K562 (cell line): ENCODE results near the gene ITPA. TPM values are rescaled to one million over a fixed set of nuclear protein-coding genes. Genes with fewer than 3 reads are reported as not detected.
A peak's percentile ranks its signal among the peaks of the same experiment; 100 is the strongest.

Experiments used
- ATAC-seq: fragments of 200-7000 bp; cut with Tn5 transposase; 3 replicates; pipeline ENCODE4 v1.9.1; 2020; ENCODE audit warnings: moderate library complexity
- BruUV-seq: library from RNA; stranded (reverse); fragments of 400-500 nt; replicated peaks from 2 replicates; lab custom pipeline; 2021; lab: Mats Ljungman, UMichigan
- CTCF ChIA-PET: fragments of 300-600 bp; formaldehyde crosslinking; extraction: SDS; loops from one replicate; lab custom pipeline; 2021; ENCODE audit warnings: low intra/inter-chr PET ratio; lab: Yijun Ruan, JAX
- POLR2A ChIA-PET: fragments of 300-600, 350-650 bp; sonication (Branson Sonifier 250); formaldehyde crosslinking; extraction: SDS; loops from one replicate; lab custom pipeline; 2021; ENCODE audit warnings: antibody characterized with exemption, inconsistent platforms; lab: Yijun Ruan, JAX
- DNase-seq, 4 experiments: peaks; one replicate each; pipeline versions ENCODE4 v3.0.0 to v3.0.0-alpha.2; 2011 to 2018; ENCODE audit warnings: low spot score in 3 of 4, mixed read lengths in 3 of 4; ENCODE audit errors: extremely low read depth in 1 of 4
- FAIRE-seq: peaks from 2 replicates; lab custom pipeline; 2011; peaks lifted over from hg19 to GRCh38; lab: Jason Lieb, UNC
- H2AFZ ChIP-seq: 2 replicates; pipeline ENCODE4 v1.6.0; 2011; ENCODE audit warnings: low read depth, low read length, control low read depth, inconsistent platforms
- H3K27ac ChIP-seq: fragments of 200-600 bp; 3 replicates; pipeline ENCODE4 v1.8.0; 2011; ENCODE audit warnings: low read depth, mild to moderate bottlenecking, control low read depth, inconsistent platforms, low read length, moderate library complexity, mixed read lengths; ENCODE audit errors: extremely low read depth
- H3K27me3 ChIP-seq, 2 experiments: fragments of 300-600 bp in 1 of 2; 2 replicates in 1 of 2; 3 replicates in 1 of 2; pipeline versions ENCODE4 v1.6.0 to v1.8.0; 2011; ENCODE audit warnings: inconsistent platforms in 2 of 2, low read length in 2 of 2, mild to moderate bottlenecking in 1 of 2, mixed read lengths in 1 of 2, moderate library complexity in 1 of 2; ENCODE audit not compliant: control insufficient read depth in 2 of 2, insufficient read depth in 2 of 2
- H3K36me3 ChIP-seq: fragments of 300-600 bp; 3 replicates; pipeline ENCODE4 v1.8.0; 2011; ENCODE audit warnings: mild to moderate bottlenecking, low read length, inconsistent platforms; ENCODE audit not compliant: control insufficient read depth, insufficient read depth
- H3K4me1 ChIP-seq, 2 experiments: fragments of 200-600 bp in 1 of 2; replicated peaks in 1 of 2; 2 replicates in 1 of 2; 3 replicates in 1 of 2; pipeline versions ENCODE4 v1.5.1 to v1.8.0; 2011; ENCODE audit warnings: inconsistent platforms in 2 of 2, low read length in 2 of 2, mild to moderate bottlenecking in 1 of 2, mixed read lengths in 1 of 2, moderate library complexity in 1 of 2; ENCODE audit not compliant: control insufficient read depth in 2 of 2, insufficient read depth in 2 of 2
- H3K4me2 ChIP-seq: 2 replicates; pipeline ENCODE4 v1.6.1; 2011; ENCODE audit warnings: low read length, control low read depth, inconsistent platforms, mixed read lengths; ENCODE audit not compliant: insufficient read depth
- H3K4me3 ChIP-seq: fragments of 200-600 bp; sonication (generic), shearing (Covaris generic); 2 replicates; pipeline ENCODE4 v1.5.1; 2016; ENCODE audit warnings: control low read depth, inconsistent platforms
- H3K79me2 ChIP-seq: fragments of 200-600 bp; 3 replicates; pipeline ENCODE4 v1.8.0; 2011; ENCODE audit warnings: low read length, inconsistent platforms; ENCODE audit not compliant: control insufficient read depth, insufficient read depth
- H3K9ac ChIP-seq, 2 experiments: 2 replicates each; pipeline versions ENCODE4 v1.6.0 to v1.6.1; 2011; ENCODE audit warnings: low read depth in 2 of 2, low read length in 2 of 2, control low read depth in 1 of 2, inconsistent platforms in 1 of 2, mild to moderate bottlenecking in 1 of 2, mixed read lengths in 1 of 2; ENCODE audit not compliant: insufficient read depth in 1 of 2
- H3K9me1 ChIP-seq: one replicate; pipeline ENCODE4 v1.6.0; 2011; ENCODE audit warnings: inconsistent platforms, mild to moderate bottlenecking, low read length, moderate library complexity; ENCODE audit not compliant: control insufficient read depth, insufficient read depth
- H3K9me3 ChIP-seq: replicated peaks from 2 replicates; pipeline ENCODE4 v1.5.1; 2011; ENCODE audit warnings: low read depth, low read length, inconsistent platforms; ENCODE audit not compliant: control insufficient read depth, insufficient read depth
- H4K20me1 ChIP-seq: replicated peaks from 2 replicates; pipeline ENCODE4 v1.6.1; 2011; ENCODE audit warnings: low read length, inconsistent platforms, mixed read lengths; ENCODE audit not compliant: control insufficient read depth, insufficient read depth
- ETV5 ChIP-seq: sonication (generic); formaldehyde crosslinking; IDR thresholded peaks from 2 replicates; pipeline ENCODE4 v1.4.0; 2020; ENCODE audit warnings: low read depth, mild to moderate bottlenecking, missing genetic modification reagents
- NRF1 ChIP-seq, 2 experiments: fragments of 450-650 bp; IDR thresholded peaks in 1 of 2; conservative IDR thresholded peaks in 1 of 2; 2 replicates each; pipeline ENCODE4 v1.6.1; 2014; ENCODE audit warnings: mild to moderate bottlenecking in 2 of 2
- SREBF1 ChIP-seq: fragments of 150-350 bp; IDR thresholded peaks from 2 replicates; pipeline ENCODE4 v1.6.1; 2014; ENCODE audit warnings: antibody characterized with exemption, low read depth, low read length, borderline replicate concordance
- WGBS: fragments of 100-300 bp; shearing (Covaris generic); methylation state at CpG from one replicate; pipeline ENCODE4 v1.1.6; 2016; ENCODE audit warnings: low coverage, mixed read lengths; ENCODE audit not compliant: insufficient coverage; ENCODE audit errors: missing lambda C conversion rate; 5-methylcytosine and 5-hydroxymethylcytosine counted together
- in situ Hi-C: fragments of 300-500 bp; cut with MboI; formaldehyde crosslinking; loops from 4 replicates; pipeline ENCODE4 v1.15.0; 2018; ENCODE audit warnings: inconsistent platforms, mixed read lengths
- intact Hi-C: fragments of 100-400 bp; cut with micrococcal nuclease; formaldehyde crosslinking; loops from 2 replicates; pipeline ENCODE4 v1.14.2; 2022
- polyA plus RNA-seq, 8 experiments: library from polyadenylated mRNA; depleted of rRNA in 4 of 8; stranded (reverse) in 5 of 8; unstranded in 3 of 8; fragments of >200 nt; fragmentation: Nextera tagmentation in 2 of 8; fragmentation: Illumina TruSeq in 1 of 8; extraction: Ambion mirVana in 2 of 8; extraction: Trizol in 1 of 8; gene quantifications; 2 replicates each; pipeline versions ENCODE4 v1.2.1 to v1.2.3, GENCODE V29; 2011 to 2014; ENCODE audit warnings: inconsistent platforms in 1 of 8, missing spikeins in 1 of 8
- total RNA-seq, 7 experiments: library from RNA; depleted of rRNA in 6 of 7; stranded (reverse); fragments of >200 nt in 6 of 7; fragmentation: Illumina TruSeq in 2 of 7; extraction: Trizol in 2 of 7; gene quantifications; 2 replicates each; pipeline versions ENCODE4 v1.2.1 to v1.2.3, GENCODE V29; 2011 to 2021; ENCODE audit warnings: low replicate concordance in 1 of 7
- TF ChIP-seq, protein P1 (sequence below): fragments of 200-400 bp; formaldehyde crosslinking; IDR thresholded peaks from 2 replicates; pipeline ENCODE4 v1.6.1; 2017; ENCODE audit warnings: mild to moderate bottlenecking, low read depth, low read length, moderate library complexity

ITPA gene
- total and polyA plus RNA-seq, 9 of the 15 experiments (the other 6 are each of a cell fraction or from before 2014, with no cell fraction given) = 5.0 to 79.7 (median 36.7) TPM

- Histone ChIP-seq H3K9me1 (no peaks in the 10 kb centered on the region), H2AFZ (peak overlapping the region; percentile 59), H3K4me2 (peak overlapping the region; percentile 52), H3K4me3 (peak overlapping the region; percentile 43), H3K79me2 (no peaks in the 10 kb centered on the region), H3K27me3 (peaks cover 8 to 60% of the 10 kb centered on the region in 2 experiments; a peak in 3 of 5 replicates), H3K4me1 (peaks cover 0 to 26% of the 10 kb centered on the region in 2 experiments; a peak in 2 of 5 replicates), H4K20me1 (no peaks in the 10 kb centered on the region; the same call in 1 of the 2 replicates), H3K36me3 (no peaks in the 10 kb centered on the region), H3K27ac (no peak overlapping the region), H3K9ac (peak overlapping the region in 1 of 2 experiments; percentile 79; a peak in 2 of 4 replicates)
- in situ Hi-C loops = no loop called here
- CTCF ChIA-PET = no interaction called here
- POLR2A ChIA-PET = no interaction called here
- WGBS = 31% methylated on average over 9 of the region's 54 CpGs
- no TSS peak for BruUV-seq
- ATAC-seq (peak; percentile 7; the same call in 1 of the 3 replicates), FAIRE-seq (no peak)
- intact Hi-C loops = no loop called here
- TF ChIP-seq ETV5 = 0 out of 2 replicates have a peak, but pooled peaks have one; percentile 16
- TF ChIP-seq NRF1 (conservative IDR thresholded peaks at IDR 0.05 in 1 of 2, IDR thresholded peaks at IDR 0.05 in 1 of 2) = peak; percentile 32 to 41; a peak in 3 of 4 replicates
- TF ChIP-seq, protein P1, sequence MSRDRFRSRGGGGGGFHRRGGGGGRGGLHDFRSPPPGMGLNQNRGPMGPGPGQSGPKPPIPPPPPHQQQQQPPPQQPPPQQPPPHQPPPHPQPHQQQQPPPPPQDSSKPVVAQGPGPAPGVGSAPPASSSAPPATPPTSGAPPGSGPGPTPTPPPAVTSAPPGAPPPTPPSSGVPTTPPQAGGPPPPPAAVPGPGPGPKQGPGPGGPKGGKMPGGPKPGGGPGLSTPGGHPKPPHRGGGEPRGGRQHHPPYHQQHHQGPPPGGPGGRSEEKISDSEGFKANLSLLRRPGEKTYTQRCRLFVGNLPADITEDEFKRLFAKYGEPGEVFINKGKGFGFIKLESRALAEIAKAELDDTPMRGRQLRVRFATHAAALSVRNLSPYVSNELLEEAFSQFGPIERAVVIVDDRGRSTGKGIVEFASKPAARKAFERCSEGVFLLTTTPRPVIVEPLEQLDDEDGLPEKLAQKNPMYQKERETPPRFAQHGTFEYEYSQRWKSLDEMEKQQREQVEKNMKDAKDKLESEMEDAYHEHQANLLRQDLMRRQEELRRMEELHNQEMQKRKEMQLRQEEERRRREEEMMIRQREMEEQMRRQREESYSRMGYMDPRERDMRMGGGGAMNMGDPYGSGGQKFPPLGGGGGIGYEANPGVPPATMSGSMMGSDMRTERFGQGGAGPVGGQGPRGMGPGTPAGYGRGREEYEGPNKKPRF = no peak
- no peak for TF ChIP-seq SREBF1
- TF ChIP-seq, all 486 proteins: peak for 2
- no peaks in the 10 kb centered on the region for H3K9me3 ChIP-seq
- DNase-seq = peak in 2 of 4 experiments; percentile 31 to 37
These were observed 30.8 kb downstream of the ITPA start for GRCh38 chr20:3239867-3240775.
